Fibroblast of skin of left biceps (primary cell): ENCODE results near the gene ITCH.
A peak's percentile ranks its signal among the peaks of the same experiment; 100 is the strongest.
"Not testable (repeated sequence)": the region's sequence is repeated elsewhere in the genome, so short reads cannot be mapped to it uniquely, and the experiment has no call there.

Experiments used
- DNase-seq, 2 experiments: peaks; one replicate each; pipeline ENCODE4 v3.0.0-alpha.2; 2013; ENCODE audit warnings: low read depth in 2 of 2

The ITCH gene

GRCh38 chr20:34452281-34452982 lies 89.4 kb downstream of the ITCH start:
- peak; percentile 20 to 33 for DNase-seq

DNA sequence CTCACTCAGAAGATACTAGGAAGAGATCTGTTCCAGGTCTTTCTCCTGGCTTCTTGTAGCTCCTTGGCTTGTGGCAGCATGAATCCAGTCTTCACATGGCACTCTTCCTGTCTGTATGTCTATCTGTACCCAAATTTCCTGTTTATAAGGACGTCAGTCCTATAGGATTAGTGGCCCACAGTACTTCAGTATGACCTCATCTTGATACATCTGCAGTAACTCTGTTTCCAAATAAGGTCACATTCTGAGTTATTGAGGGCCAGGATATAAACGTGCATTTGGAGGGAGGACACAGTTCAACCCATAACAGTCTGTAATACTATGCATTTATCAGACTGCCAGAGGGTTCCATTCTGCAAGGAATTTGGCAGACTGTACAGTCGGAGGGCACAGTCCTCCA lies 95.6 kb downstream of the ITCH start:
- no peak for DNase-seq

- DNase-seq: no peak
Observed at GRCh38 chr20:34459209-34459897, 96.3 kb downstream of the ITCH start.

- no peak for DNase-seq
Observed at GRCh38 chr20:34461779-34462087, 98.7 kb downstream of the ITCH start.

DNA sequence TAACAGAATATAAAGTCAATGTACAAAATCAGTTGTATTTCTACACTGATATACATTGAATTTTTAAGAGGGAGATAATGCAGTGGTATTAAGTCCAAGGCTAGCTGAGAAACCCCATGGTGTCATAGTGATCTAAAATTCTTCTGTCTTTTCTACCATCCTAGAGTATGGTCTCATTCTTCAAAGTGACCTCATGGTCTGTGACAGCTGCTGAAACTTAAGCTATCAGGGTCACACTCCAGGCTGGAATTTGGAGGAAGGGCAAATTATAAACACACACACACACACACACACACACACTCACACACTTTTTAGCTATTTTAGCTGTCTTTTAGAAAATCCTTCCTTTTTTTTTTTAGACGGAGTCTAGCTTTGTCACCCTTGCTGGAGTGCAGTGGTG lies 105.9 kb downstream of the ITCH start:
- no peak for DNase-seq

DNA sequence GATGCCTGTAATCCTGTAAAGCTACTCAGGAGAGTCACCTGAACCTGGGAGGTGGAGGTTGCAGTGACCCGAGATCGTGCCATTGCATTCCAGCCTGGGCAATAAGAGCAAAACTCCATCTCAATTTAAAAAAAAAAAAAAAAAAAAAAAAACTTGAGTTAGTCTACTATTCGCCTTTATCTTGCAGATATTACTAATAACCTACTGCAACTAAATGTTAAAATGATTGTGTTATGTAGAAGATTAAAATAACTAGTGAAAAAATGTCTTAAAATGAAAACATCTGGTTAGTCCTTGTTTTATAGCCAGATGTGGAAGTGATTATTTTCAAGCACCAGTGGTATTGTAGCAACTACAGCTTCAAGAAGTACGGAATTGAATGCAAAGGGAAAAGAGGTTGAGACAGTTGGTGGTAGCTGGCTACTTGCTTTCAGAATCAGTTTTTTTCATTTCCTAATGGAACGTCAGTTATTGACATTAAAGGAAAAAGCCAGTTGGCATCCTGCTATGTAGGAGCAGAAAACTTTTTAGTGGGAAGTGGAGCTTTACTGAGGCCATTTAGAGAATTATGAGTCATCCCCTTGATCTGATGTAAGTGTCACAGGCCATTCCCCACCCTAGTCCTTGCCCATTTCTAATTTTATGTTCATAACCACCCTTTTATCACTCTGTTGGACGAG lies 109.3 kb downstream of the ITCH start:
- peak; percentile 24 to 29 for DNase-seq

- no peak for DNase-seq
Observed at GRCh38 chr20:34473262-34473883, 110.3 kb downstream of the ITCH start.

DNA sequence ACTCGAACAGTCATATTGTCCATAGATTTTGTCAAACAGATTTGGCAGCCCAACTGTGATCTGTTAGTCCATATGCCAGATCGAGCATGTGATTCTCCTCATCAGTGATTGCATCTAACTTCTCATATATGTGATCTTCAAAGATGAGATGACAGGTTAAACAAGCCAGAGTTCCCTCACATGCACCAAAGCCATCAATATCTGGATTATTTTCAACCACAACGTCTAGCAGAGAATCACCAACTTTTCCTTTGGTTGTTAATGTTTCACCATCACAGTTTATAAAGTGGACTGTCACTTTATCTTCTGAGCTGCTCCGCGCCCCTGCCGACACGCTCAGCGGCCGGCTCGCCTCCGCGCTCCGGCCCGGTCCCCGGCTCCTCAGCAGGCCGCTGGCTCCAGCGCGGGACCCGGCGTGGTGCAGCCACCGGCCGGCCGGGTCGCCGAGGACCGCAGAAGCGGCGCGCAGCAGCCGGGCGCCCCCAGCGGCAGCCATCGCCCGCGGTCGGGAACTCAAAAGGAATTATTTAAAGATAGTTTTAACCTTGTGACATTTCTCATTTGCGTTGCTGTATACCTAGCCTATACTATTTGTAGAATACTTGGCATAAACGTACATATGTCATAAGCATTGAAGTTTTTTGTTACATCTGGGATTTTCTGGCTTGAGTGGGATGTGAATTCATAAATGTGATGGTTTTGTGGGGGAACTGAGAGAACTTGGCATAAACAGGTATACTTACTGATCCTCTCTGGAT lies 113.1 kb downstream of the ITCH start:
- no peak for DNase-seq

GRCh38 chr20:34479627-34480026 lies 116.6 kb downstream of the ITCH start:
- DNase-seq: no peak

DNA sequence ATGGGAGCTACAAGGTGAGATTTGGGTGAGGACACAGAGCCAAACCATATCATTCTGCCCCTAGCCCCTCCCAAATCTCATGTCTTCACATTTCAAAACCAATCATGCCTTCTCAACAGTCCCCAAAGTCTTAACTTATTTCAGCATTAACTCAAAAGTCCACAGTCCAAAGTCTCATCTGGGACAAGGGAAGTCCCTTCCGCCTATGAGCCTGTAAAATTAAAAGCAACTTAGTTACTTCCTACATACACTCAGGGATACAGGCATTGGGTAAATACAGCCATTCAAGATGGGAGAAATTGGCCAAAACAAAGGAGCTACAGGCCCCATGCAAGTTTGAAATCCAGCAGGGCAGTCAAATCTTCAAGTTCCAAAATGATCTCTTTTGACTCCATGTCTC lies 119.1 kb downstream of the ITCH start:
- not testable (repeated sequence) for DNase-seq

DNA sequence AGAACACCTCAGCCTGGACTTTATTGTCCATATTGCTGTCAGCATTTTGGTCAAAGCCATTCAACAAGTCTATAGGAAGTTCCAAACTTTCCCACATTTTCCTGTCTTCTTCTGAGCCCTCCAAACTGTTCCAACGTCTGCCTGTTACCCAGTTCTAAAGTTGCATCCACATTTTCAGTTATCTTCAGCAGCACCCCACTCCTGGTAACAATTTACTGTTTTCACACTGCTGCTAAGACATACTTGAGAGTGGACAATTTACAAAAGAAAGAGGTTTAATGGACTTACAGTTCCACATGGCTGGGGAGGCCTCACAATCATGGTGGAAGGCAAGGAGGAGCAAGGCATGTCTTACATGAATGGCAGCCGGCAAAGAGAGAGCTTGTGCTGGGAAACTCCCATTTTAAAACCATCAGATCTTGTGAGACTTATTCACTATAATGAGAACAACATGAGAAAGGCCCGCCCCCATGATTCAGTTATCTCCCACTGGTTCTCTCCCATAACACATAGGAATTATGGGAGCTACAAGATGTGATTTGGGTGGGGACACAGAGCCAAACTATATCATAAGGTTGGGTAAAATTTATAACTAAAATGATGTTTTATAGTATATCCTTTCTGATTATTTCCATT lies 120.6 kb downstream of the ITCH start:
- DNase-seq: not testable (repeated sequence)

DNA sequence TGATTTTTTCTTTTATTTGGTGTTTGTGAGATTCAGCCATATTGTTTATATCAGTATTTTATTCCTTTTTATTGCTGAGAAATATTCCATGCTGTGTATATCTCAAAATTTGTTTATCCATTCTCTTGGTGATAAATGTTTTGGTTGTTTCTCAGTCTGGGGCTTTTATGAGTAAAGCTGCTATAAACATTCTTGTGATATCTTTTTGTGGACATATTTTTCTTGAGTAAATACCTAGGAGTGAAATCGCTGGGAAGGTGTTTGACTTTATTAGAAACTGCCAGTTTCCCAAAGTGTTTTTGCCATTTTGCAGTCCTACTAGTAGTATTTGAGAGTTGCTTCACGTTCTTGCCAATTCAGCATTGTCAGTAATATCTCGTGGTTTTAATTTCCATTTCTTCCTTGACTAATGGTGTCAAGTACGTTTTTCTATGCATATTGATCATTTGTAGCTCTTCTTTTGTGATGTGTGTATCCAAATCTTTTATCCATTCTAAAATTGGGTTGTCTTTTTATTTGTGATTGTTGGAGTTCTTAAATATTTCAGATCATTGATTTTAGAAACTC lies 122.1 kb downstream of the ITCH start:
- DNase-seq: no peak

DNA sequence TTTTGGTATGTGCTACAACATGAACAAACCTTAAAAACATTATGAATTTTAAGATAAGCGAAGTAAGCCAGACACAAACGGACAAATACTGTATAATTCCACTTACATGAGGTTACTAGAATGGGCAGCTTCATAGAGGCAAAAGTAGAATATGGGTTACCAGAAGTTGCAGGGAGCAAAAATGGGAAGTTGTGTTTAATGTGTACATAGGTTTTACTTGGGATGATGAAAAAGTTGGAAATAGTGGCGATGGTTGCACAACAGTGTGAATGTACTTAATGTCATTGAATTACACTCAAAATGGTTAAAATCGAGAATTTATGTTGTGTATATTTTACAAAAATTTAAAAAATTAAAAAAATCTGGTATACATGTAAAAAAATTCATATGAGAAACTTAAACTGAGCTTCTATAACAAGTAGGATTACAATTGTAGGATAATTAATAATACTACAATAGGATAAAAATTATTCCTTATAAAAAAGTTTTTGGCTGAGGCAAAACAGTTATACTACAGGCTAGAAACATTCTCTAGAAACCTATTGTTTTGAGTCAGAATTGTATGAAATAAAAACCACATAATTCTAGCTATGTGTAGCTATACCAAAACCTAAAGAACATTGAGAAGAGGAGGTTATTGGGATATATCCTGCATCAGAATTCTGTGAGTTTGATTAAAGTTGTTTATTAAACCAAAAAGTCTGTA lies 128.3 kb downstream of the ITCH start:
- no peak for DNase-seq

- no peak for DNase-seq
Observed at GRCh38 chr20:34491932-34492509, 128.9 kb downstream of the ITCH start.

- DNase-seq: no peak
Observed at GRCh38 chr20:34493646-34494045, 130.6 kb downstream of the ITCH start.

DNA sequence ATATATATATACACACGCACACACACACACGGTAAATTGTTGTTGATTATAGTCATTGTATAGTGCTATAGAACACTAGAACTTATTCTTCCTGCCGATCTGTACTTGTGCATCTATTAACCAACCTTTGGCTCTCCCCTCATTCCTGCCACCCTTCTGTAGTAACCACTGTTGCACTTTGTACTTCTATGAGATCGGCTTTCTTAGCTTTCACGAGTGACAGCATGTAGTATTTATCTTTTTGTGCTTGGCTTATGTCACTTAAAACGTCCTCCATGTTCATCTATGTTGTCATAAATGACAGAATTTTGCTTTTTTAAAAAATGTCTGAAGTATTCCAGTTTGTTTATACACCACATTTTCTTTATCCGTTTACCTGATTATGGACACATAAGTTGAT lies 132.2 kb downstream of the ITCH start:
- DNase-seq: no peak

DNA sequence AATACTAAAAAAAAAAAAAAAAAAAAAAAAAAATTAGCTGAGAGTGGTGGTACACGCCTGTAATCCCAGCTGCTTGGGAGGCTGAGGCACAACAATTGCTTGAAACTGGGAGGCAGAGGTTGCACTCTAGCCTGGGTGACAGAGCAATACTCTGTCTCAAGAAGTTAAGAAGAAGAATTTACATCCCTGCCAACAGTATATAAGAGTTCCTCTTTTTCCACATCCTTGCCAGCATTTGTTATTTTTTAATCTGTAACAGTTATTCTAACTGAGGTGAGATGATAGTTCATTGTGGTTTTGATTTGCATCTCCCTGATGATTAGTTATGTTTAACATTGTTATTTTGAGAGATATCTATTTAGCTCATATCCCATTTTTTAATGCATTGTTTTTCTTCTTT lies 132.8 kb downstream of the ITCH start:
- no peak for DNase-seq

DNA sequence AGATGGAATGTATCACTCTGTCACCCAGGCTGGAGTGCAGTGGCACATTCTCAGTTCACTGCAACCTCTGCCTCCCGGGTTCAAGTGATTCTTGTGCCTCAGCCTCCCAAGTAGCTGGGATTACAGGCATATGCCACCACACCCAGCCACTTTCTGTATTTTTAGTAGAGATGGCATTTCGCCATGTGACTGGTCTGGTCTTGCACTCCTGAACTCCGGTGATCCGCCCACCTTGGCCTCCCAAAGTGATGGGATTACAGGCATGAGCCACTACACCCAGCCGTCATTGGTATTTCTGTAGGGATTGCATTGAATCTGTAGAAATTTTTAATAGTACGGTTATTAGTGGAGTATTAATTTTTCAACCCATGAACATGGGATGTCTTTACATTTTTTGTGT lies 134.5 kb downstream of the ITCH start:
- DNase-seq: not testable (repeated sequence)

- no peak for DNase-seq
Observed at GRCh38 chr20:34500823-34501222, 137.8 kb downstream of the ITCH start.

GRCh38 chr20:34506480-34506879 lies 143.4 kb downstream of the ITCH start:
- no peak for DNase-seq
